SJCRH30 (cell line): ENCODE measurements around the gene FRYL. TPM values are rescaled to one million over a fixed set of nuclear protein-coding genes. Genes with fewer than 3 reads are reported as not detected.
"Not testable (repeated sequence)": the region's sequence is repeated elsewhere in the genome, so short reads cannot be mapped to it uniquely, and the experiment has no call there.

Experiments
- DNase-seq, 2 experiments: peaks; one replicate each; pipeline ENCODE4 v3.0.0-alpha.2; 2015 to 2020
- H3K27ac ChIP-seq: fragments of 250-450 bp; sonication (Bioruptor Pico); 2 replicates; pipeline ENCODE4 v1.5.1; 2020; ENCODE audit warnings: mild to moderate bottlenecking, moderate library complexity
- H3K27me3 ChIP-seq: fragments of 250-450 bp; sonication (Bioruptor Pico); 2 replicates; pipeline ENCODE4 v1.5.1; 2020; ENCODE audit warnings: mild to moderate bottlenecking, moderate library complexity
- H3K36me3 ChIP-seq: fragments of 250-450 bp; sonication (Bioruptor Pico); 2 replicates; pipeline ENCODE4 v1.5.1; 2020; ENCODE audit warnings: mild to moderate bottlenecking, moderate library complexity
- H3K4me1 ChIP-seq: fragments of 250-450 bp; sonication (Bioruptor Pico); 2 replicates; pipeline ENCODE4 v1.5.1; 2020; ENCODE audit warnings: mild to moderate bottlenecking, moderate library complexity
- H3K4me3 ChIP-seq: fragments of 250-450 bp; sonication (Bioruptor Pico); 2 replicates; pipeline ENCODE4 v1.5.1; 2020; ENCODE audit warnings: mild to moderate bottlenecking, moderate library complexity
- H3K9me3 ChIP-seq: fragments of 250-450 bp; sonication (Bioruptor Pico); replicated peaks from 2 replicates; pipeline ENCODE4 v1.5.1; 2020; ENCODE audit warnings: mild to moderate bottlenecking, moderate library complexity
- total RNA-seq: library from RNA; depleted of rRNA; stranded (reverse); fragments of >200 nt; shearing (Covaris generic); gene quantifications from 2 replicates; pipeline ENCODE4 v1.2.3, GENCODE V29; 2014

Gene FRYL
- total RNA-seq, 1 experiment from 2014 or later, result 67.7 TPM

DNA sequence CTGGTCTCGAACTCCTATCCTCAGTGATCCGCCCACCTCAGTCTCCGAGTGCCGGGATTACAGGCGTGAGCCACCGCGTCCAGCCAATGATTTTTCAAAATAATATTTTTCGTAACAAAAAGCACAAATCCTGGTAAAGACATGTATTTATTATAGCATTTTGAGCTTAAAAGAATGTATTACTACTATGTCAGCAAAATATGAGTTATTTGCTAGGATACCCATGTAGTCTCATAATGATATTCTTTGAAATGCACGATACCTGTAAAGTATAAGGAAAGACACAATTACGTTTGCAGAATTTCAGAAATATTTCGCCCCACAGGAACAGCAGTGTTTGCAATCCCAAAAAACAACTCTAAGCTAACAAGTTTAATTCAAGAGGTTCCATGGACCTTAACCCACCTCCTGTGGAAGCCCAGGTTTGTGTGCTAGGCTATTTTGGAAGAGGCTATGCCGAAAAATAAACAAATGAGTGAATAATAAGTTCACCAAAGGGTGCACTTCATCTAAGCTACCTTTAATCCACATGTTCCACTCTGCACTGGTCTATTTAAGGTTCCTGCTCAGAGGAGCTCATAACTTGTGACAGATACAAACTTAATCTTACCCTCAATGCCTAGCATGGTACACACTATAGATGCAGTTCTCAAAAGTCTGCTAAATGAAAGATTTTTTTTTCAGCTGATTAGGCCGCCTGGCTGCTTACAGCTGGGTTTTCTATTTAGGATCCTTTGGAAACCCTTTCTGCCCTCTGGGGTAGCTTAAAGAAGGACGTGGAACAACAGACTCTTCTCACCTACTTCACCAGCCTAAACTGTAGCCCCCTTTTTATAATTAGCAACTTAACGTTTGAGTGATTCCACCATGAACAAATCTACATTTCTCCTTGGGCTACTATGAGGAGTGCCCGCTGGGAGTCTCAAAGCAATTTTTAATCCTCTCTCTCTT is 5.0 kb downstream of the FRYL start:
- Histone ChIP-seq H3K4me3 (no peak overlapping the region), H3K36me3 (no peaks in the 10 kb centered on the region), H3K27ac (no peak overlapping the region), H3K4me1 (0 out of 2 replicates have a peak, but pooled peaks cover 2% of the 10 kb centered on the region), H3K9me3 (no peaks in the 10 kb centered on the region), H3K27me3 (no peaks in the 10 kb centered on the region)
- no peak for DNase-seq

DNA sequence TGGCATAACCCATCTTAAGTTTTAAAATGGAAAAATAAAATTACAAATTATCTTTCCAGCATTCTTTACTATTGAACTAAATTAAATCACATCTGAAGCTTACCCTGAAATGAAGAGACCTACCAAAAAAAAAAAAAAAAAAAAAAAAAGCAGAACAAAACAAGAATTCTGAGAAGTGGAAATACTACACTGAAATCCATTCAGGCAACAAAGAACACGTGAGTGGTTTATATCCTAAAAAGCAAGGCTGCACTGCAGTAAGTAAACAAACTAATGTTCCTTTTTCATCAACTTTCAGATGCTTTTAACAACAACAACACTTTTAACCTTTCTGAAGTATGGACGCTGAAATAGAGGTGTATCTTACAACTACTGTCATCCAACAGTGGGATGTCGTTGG is 7.5 kb downstream of the FRYL start:
- H3K4me3 ChIP-seq, result no peak overlapping the region
- no peaks in the 10 kb centered on the region for H3K36me3 ChIP-seq
- DNase-seq, result no peak
- H3K4me1 ChIP-seq, result 0 out of 2 replicates have a peak, but pooled peaks cover 2% of the 10 kb centered on the region
- no peaks in the 10 kb centered on the region for H3K27me3 ChIP-seq
- H3K27ac ChIP-seq, result no peak overlapping the region
- no peaks in the 10 kb centered on the region for H3K9me3 ChIP-seq

DNA sequence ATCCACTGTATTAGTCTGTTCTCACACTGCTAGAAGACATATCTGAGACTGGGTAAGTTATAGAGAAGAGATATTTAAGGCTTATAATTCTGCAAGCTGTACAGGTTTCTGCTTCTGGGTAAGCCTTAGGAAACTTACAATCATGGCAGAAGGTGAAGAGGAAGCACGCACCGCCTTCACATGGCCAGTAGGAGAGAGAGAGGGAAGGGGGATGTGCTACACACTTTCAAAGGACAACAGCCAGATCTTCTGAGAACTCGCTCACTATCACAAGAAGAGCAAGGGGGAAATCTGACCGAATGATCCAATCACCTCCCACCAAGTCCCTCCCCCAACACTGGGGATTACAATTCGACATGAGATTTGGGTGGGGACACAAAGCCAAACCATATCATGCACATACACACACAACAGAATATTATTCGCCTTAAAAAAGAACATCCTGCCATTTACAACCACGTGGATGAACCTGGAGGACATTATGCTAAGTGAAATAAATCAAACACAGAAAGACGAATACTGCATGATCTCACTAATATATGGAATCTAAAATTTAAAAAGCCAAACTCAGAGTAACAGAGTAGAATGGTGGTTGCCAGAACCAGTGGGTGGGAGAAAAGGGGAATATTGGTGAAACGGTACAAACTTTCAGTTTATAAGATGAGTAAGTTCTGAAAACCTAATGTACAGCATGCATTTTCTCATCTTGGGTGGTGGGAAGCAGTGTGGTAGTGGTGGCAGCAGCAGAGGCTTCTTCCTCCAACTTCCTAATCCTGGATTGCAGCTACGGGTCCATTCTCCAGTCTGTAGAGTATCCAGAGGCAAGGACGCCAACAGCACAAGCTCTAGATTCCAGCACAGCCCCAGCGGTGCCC is 12.8 kb downstream of the FRYL start:
- Histone ChIP-seq H3K4me3 (no peak overlapping the region), H3K27ac (no peak overlapping the region), H3K9me3 (no peaks in the 10 kb centered on the region), H3K4me1 (no peaks in the 10 kb centered on the region), H3K36me3 (no peaks in the 10 kb centered on the region), H3K27me3 (no peaks in the 10 kb centered on the region)
- no peak for DNase-seq

DNA sequence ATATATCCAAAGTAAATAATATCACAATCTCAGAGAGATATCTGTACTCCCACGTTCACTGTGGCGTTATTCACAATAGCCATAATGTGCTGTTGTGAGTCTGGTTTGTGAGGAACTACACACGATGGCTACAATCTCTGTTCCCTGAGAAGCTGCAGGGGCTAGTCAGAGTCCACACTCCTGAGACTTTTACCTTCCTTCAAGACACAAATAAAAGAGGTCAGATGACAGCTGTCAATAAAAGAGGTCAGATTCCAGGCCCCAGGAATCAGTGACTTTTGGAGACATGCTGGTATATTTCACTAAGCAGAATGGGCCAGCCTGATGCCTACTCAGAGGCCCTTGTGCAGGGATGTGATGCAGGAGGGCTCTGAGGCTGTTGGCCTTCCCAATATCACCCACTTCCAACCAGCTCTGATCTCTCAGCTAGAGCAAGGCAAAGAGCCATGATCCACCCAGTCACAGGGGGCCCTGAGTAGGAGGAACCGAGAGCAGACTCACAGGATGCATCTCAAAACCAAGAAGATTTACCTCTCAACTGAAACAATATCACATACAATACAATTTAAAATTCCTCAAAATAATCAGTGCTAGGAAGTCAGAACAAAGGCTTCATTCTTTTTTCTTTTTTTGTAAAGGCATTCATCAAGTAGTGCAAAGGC is 13.8 kb downstream of the FRYL start:
- no peaks in the 10 kb centered on the region for H3K9me3 ChIP-seq
- DNase-seq, result no peak
- no peaks in the 10 kb centered on the region for H3K4me1 ChIP-seq

GRCh38 chr4:48762408-48762807 is 17.7 kb downstream of the FRYL start:
- H3K4me3 ChIP-seq, result no peak overlapping the region
- no peaks in the 10 kb centered on the region for H3K4me1 ChIP-seq
- H3K27ac ChIP-seq, result no peak overlapping the region
- H3K36me3 ChIP-seq, result no peaks in the 10 kb centered on the region
- no peaks in the 10 kb centered on the region for H3K27me3 ChIP-seq
- no peak for DNase-seq
- no peaks in the 10 kb centered on the region for H3K9me3 ChIP-seq

More for the DNA sequence above, 13.8 kb downstream of the FRYL start:
- Histone ChIP-seq H3K27ac (no peak overlapping the region), H3K4me3 (no peak overlapping the region), H3K36me3 (no peaks in the 10 kb centered on the region), H3K27me3 (no peaks in the 10 kb centered on the region)

DNA sequence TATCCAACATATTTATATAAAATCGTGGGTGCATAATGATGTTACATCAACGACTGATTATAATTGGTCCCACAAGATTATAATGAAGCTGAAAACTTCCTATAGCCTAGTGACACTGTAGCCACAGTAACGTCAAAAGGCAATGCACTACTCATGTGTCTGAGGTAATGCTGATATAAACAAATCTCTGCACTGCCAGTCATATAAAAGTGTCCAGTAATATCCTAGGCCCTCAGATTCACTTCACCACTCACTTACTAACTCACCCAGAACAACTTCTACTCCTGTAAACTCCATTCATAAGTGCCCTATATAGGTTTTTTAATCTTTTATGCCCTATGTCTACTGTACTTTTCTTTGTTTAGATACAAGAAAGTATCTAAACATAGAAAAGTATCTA is 18.8 kb downstream of the FRYL start:
- no peaks in the 10 kb centered on the region for H3K9me3 ChIP-seq
- H3K27ac ChIP-seq, result no peak overlapping the region
- no peak overlapping the region for H3K4me3 ChIP-seq
- H3K27me3 ChIP-seq, result no peaks in the 10 kb centered on the region
- H3K4me1 ChIP-seq, result no peaks in the 10 kb centered on the region
- no peaks in the 10 kb centered on the region for H3K36me3 ChIP-seq
- no peak for DNase-seq

DNA sequence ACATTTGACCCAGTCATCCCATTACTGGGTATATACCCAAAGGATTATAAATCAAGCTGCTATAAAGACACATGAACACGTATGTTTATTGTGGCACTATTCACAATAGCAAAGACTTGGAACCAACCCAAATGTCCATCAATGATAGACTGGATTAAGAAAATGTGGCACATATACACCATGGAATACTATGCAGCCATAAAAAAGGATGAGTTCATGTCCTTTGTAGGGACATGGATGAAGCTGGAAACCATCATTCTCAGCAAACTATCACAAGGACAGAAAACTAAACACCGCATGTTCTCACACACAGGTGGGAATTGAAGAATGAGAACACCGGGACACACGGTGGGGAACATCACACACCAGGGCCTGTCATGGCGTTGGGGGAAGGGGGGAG is 21.4 kb downstream of the FRYL start:
- not testable (repeated sequence) for H3K36me3 ChIP-seq, H3K27me3 ChIP-seq, H3K27ac ChIP-seq, H3K4me3 ChIP-seq, DNase-seq, H3K4me1 ChIP-seq, H3K9me3 ChIP-seq

GRCh38 chr4:48756689-48757220 is 23.3 kb downstream of the FRYL start:
- DNase-seq, result no peak

DNA sequence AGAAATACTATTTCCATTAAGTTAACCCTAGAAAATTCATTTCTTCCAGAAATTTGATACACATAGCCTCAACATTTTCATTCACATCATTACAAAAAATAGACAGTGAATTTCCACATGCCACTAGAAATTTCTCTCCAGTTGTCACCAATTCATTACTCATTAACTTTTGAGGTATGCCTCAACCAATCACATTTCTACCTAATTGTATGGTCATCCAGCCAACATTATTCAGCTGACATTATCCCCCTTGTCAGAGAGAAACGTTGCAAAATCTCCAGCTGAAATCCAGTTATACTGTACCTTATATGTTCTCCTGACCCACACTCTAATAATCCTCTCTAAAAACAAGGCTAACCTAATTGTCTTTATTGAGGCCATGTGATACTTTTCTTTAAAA is 24.8 kb downstream of the FRYL start:
- Histone ChIP-seq H3K9me3 (no peaks in the 10 kb centered on the region), H3K27ac (no peak overlapping the region), H3K27me3 (no peaks in the 10 kb centered on the region), H3K4me3 (no peak overlapping the region), H3K4me1 (no peaks in the 10 kb centered on the region), H3K36me3 (no peaks in the 10 kb centered on the region)
- DNase-seq, result no peak

More at GRCh38 chr4:48756689-48757220, 23.3 kb downstream of the FRYL start:
- H3K4me3 ChIP-seq, result no peak overlapping the region
- no peak overlapping the region for H3K27ac ChIP-seq
- no peaks in the 10 kb centered on the region for H3K36me3 ChIP-seq
- no peaks in the 10 kb centered on the region for H3K9me3 ChIP-seq
- H3K4me1 ChIP-seq, result no peaks in the 10 kb centered on the region
- no peaks in the 10 kb centered on the region for H3K27me3 ChIP-seq

DNA sequence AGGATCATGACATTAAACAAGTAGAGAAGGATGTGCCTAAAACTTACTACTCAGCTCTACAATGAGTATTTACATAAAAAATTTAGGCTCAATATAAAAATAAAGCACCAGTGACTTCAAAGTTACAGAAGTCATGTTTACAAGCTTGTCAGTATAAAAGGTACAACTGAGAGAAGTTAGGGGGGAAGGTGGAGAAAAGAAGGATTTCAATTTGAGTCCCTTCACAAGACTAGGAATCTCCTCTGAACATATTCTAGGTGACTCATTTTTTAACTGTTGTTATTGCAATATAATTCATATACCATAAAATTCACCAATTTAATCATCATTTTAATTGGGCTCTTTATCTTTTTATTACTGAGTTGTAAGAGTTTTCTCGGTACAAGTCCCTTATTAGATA is 26.9 kb downstream of the FRYL start:
- Histone ChIP-seq H3K4me3 (no peak overlapping the region), H3K4me1 (no peaks in the 10 kb centered on the region), H3K36me3 (no peaks in the 10 kb centered on the region), H3K27ac (no peak overlapping the region), H3K27me3 (no peaks in the 10 kb centered on the region), H3K9me3 (no peaks in the 10 kb centered on the region)
- DNase-seq, result no peak

GRCh38 chr4:48752726-48753125 is 27.4 kb downstream of the FRYL start:
- H3K27ac ChIP-seq, result no peak overlapping the region
- H3K4me1 ChIP-seq, result no peaks in the 10 kb centered on the region
- DNase-seq, result no peak
- H3K4me3 ChIP-seq, result no peak overlapping the region
- H3K36me3 ChIP-seq, result no peaks in the 10 kb centered on the region
- no peaks in the 10 kb centered on the region for H3K27me3 ChIP-seq
- no peaks in the 10 kb centered on the region for H3K9me3 ChIP-seq

DNA sequence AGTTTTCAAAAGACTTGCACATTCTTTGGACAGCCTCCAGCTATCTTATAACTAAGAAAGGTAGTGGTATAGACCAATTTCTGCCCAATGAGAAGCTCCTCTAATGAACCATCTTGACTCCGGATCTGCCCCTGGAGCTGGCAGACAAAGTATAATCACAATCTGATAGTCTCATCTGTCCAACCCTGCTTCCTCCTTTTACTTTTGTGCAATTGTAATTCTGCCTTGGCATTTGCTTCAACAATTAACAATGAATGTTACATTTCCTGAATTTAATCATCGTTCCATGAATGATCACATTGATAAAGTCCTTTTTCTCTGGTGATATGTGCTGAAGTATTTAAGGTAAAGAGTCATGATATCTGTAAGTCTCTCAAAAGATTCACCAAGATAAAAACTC is 27.8 kb downstream of the FRYL start:
- Histone ChIP-seq H3K27ac (no peak overlapping the region), H3K36me3 (no peaks in the 10 kb centered on the region), H3K4me1 (no peaks in the 10 kb centered on the region), H3K9me3 (no peaks in the 10 kb centered on the region), H3K27me3 (no peaks in the 10 kb centered on the region), H3K4me3 (no peak overlapping the region)
- no peak for DNase-seq

DNA sequence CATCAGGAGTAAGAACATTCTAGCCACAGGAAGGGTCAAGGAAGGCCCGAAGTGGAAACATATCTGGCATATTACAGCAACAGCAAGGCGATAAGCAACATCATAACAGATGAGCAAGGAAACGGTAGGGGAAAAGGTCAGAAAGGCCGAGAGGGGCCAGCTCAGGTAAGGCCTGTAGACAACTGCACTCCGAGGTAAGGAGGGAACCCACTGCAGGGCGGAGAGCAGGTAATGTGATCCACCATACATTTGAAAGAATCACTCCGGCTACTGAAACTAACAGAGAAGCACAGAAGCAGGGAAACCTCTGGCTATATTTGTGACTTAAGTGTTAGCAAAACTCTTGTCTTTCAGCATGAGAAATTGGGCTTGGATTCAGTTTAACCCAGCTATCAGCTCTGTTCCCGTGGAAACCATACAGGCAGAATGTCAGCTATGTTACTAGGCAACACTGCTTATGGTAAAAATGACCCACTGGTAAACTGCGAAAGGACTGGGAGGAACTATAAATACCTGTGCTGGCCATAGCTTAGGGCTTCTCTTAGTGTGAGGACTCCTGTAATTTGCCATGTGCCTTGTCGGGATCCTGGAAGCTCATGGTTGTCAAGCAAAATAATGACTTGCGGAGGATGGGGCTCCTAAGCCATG is 31.0 kb downstream of the FRYL start:
- Histone ChIP-seq H3K9me3 (no peaks in the 10 kb centered on the region), H3K27ac (no peak overlapping the region), H3K36me3 (no peaks in the 10 kb centered on the region), H3K27me3 (no peaks in the 10 kb centered on the region), H3K4me3 (no peak overlapping the region), H3K4me1 (no peaks in the 10 kb centered on the region)
- no peak for DNase-seq
